ENCODE data around the gene TNFRSF9.

The TNFRSF9 gene

GRCh38 chr1:7916501-7916830, 24.2 kb downstream of the TNFRSF9 start:
- no peak for TF ChIP-seq CTCF (conservative IDR thresholded peaks at IDR 0.05; ENCODE audit: low read depth, low read length)
- DNase-seq (ENCODE audit: low read depth): no peak
- no peak overlapping the region for H3K4me3 ChIP-seq (ENCODE audit: low read depth, low read length)

- no peak for DNase-seq (ENCODE audit: low read depth)
- no peak overlapping the region for H3K4me3 ChIP-seq (ENCODE audit: low read depth, low read length)
- TF ChIP-seq CTCF (conservative IDR thresholded peaks at IDR 0.05; ENCODE audit: low read depth, low read length): no peak
These were observed 24.7 kb downstream of the TNFRSF9 start for GRCh38 chr1:7915826-7916500.

GRCh38 chr1:7912743-7913557, 27.7 kb downstream of the TNFRSF9 start:
- no peak for DNase-seq (ENCODE audit: low read depth)

GRCh38 chr1:7912145-7912544, 28.5 kb downstream of the TNFRSF9 start:
- no peak for DNase-seq (ENCODE audit: low read depth)

More at GRCh38 chr1:7912743-7913557, 27.7 kb downstream of the TNFRSF9 start:
- no peak for TF ChIP-seq CTCF (conservative IDR thresholded peaks at IDR 0.05; ENCODE audit: low read depth, low read length)
- H3K4me3 ChIP-seq (ENCODE audit: low read depth, low read length): no peak overlapping the region

GRCh38 chr1:7905262-7905661, 35.4 kb downstream of the TNFRSF9 start:
- H3K4me3 ChIP-seq (ENCODE audit: low read depth, low read length): no peak overlapping the region
- no peak for TF ChIP-seq CTCF (conservative IDR thresholded peaks at IDR 0.05; ENCODE audit: low read depth, low read length)
- DNase-seq (ENCODE audit: low read depth): no peak

More at GRCh38 chr1:7912145-7912544, 28.5 kb downstream of the TNFRSF9 start:
- TF ChIP-seq CTCF (conservative IDR thresholded peaks at IDR 0.05; ENCODE audit: low read depth, low read length): no peak
- no peak overlapping the region for H3K4me3 ChIP-seq (ENCODE audit: low read depth, low read length)

GRCh38 chr1:7902478-7903085, 38.1 kb downstream of the TNFRSF9 start:
- TF ChIP-seq CTCF (conservative IDR thresholded peaks at IDR 0.05; ENCODE audit: low read depth, low read length): peak; percentile 86
- H3K4me3 ChIP-seq (ENCODE audit: low read depth, low read length): peak overlapping the region; percentile 32
- DNase-seq (ENCODE audit: low read depth): peak; percentile 76
